Keratinocyte (primary cell): ENCODE data around the gene TTI1. TPM values are rescaled to one million over a fixed set of nuclear protein-coding genes. Genes with fewer than 3 reads are reported as not detected.

Experiments
- DNase-seq: peaks from one replicate; pipeline ENCODE4 v3.0.0-alpha.2; 2011; ENCODE audit warnings: low read depth, missing footprints, low spot score
- FAIRE-seq: peaks from 2 replicates; lab custom pipeline; 2011; peaks lifted over from hg19 to GRCh38; lab: Jason Lieb, UNC
- H2AFZ ChIP-seq: 2 replicates; pipeline ENCODE4 v1.6.0; 2012; ENCODE audit warnings: low read length, control low read depth, inconsistent platforms; ENCODE audit not compliant: control insufficient read depth
- H3K27ac ChIP-seq: 2 replicates; pipeline ENCODE4 v1.5.1; 2011; ENCODE audit warnings: low read length; ENCODE audit not compliant: control insufficient read depth, insufficient read depth
- H3K27me3 ChIP-seq: 3 replicates; pipeline ENCODE4 v1.6.0; 2011; ENCODE audit warnings: low read length; ENCODE audit not compliant: control insufficient read depth, insufficient read depth; ENCODE audit errors: extremely low read depth
- H3K36me3 ChIP-seq, 2 experiments: 2 replicates in 1 of 2; 3 replicates in 1 of 2; pipeline ENCODE4 v1.5.1; 2011; ENCODE audit warnings: low read length in 2 of 2, mild to moderate bottlenecking in 1 of 2; ENCODE audit not compliant: control insufficient read depth in 2 of 2, insufficient read depth in 2 of 2; ENCODE audit errors: extremely low read depth in 1 of 2
- H3K4me1 ChIP-seq: 3 replicates; pipeline ENCODE4 v1.5.1; 2011; ENCODE audit warnings: low read length; ENCODE audit not compliant: control insufficient read depth, insufficient read depth; ENCODE audit errors: extremely low read depth
- H3K4me2 ChIP-seq: 3 replicates; pipeline ENCODE4 v1.6.0; 2011; ENCODE audit warnings: low read depth, low read length; ENCODE audit not compliant: control insufficient read depth, insufficient read depth; ENCODE audit errors: extremely low read depth
- H3K4me3 ChIP-seq, 3 experiments: fragments of 200-600 bp in 1 of 3; sonication (generic) in 1 of 3; 2 replicates in 2 of 3; 3 replicates in 1 of 3; pipeline ENCODE4 v1.5.1; 2011 to 2016; ENCODE audit warnings: low read length in 3 of 3, mild to moderate bottlenecking in 3 of 3, control low read depth in 2 of 3, inconsistent platforms in 1 of 3, low read depth in 1 of 3, mixed read lengths in 1 of 3, mixed run types in 1 of 3, moderate library complexity in 1 of 3; ENCODE audit not compliant: control insufficient read depth in 2 of 3, insufficient read depth in 2 of 3; ENCODE audit errors: extremely low read depth in 1 of 3
- H3K79me2 ChIP-seq: 2 replicates; pipeline ENCODE4 v1.6.0; 2012; ENCODE audit warnings: low read length; ENCODE audit not compliant: control insufficient read depth, insufficient read depth
- H3K9ac ChIP-seq: 3 replicates; pipeline ENCODE4 v1.6.0; 2011; ENCODE audit warnings: low read length; ENCODE audit not compliant: control insufficient read depth, insufficient read depth; ENCODE audit errors: extremely low read depth
- H3K9me1 ChIP-seq: 3 replicates; pipeline ENCODE4 v1.6.0; 2011; ENCODE audit warnings: low read length; ENCODE audit not compliant: control insufficient read depth, insufficient read depth; ENCODE audit errors: extremely low read depth
- H3K9me3 ChIP-seq: 2 replicates; pipeline ENCODE4 v1.5.1; 2012; ENCODE audit warnings: low read depth, low read length; ENCODE audit not compliant: control insufficient read depth
- H4K20me1 ChIP-seq: 3 replicates; pipeline ENCODE4 v1.6.0; 2011; ENCODE audit warnings: low read length; ENCODE audit not compliant: control insufficient read depth, insufficient read depth; ENCODE audit errors: extremely low read depth
- CTCF ChIP-seq, 3 experiments: IDR thresholded peaks in 1 of 3; conservative IDR thresholded peaks in 1 of 3; optimal IDR thresholded peaks in 1 of 3; 2 replicates in 2 of 3; 3 replicates in 1 of 3; pipeline versions ENCODE3 to v1.5.1; 2011; ENCODE audit warnings: low read length in 3 of 3, mild to moderate bottlenecking in 3 of 3, moderate library complexity in 2 of 3, control low read depth in 1 of 3, inconsistent platforms in 1 of 3; ENCODE audit not compliant: insufficient read depth in 2 of 3; ENCODE audit errors: extremely low read depth in 1 of 3
- EZH2 ChIP-seq: IDR thresholded peaks from one replicate; pipeline ENCODE4 v1.6.1; 2012; ENCODE audit warnings: inconsistent platforms, mild to moderate bottlenecking, low read length, moderate library complexity
- dilution Hi-C: fragments of 300-500 bp; cut with MboI; formaldehyde crosslinking; loops from one replicate; pipeline ENCODE4 v1.7.0; 2020; ENCODE audit warnings: low sequenced_read_pairs; ENCODE audit not compliant: extremely low pct_ligation_motif_present
- polyA plus RNA-seq, 5 experiments: library from polyadenylated mRNA; depleted of rRNA in 3 of 5; stranded (reverse) in 3 of 5; stranded (forward) in 1 of 5; unstranded in 1 of 5; fragments of >200 nt; gene quantifications; 1 replicate in 1 of 5; 2 replicates in 3 of 5; 3 replicates in 1 of 5; pipeline versions ENCODE4 v1.2.1 to v1.2.3, GENCODE V29; 2011 to 2012; ENCODE audit warnings: missing spikeins in 2 of 5, low read depth in 1 of 5, low replicate concordance in 1 of 5

The TTI1 gene
- polyA plus RNA-seq, 1 donor (not counting 4 experiments of a cell fraction or from before 2014, with no cell fraction given), result 13.5 TPM

GRCh38 chr20:38034108-38034649, 923 bp upstream of the TTI1 start:
- FAIRE-seq (no peak), DNase-seq (no peak)
- H3K79me2 ChIP-seq, result peaks cover 89% of the 10 kb centered on the region
- H2AFZ ChIP-seq, result peak overlapping the region; percentile 91
- TF ChIP-seq EZH2 (no peak), CTCF (optimal IDR thresholded peaks at IDR 0.05 in 1 of 3, IDR thresholded peaks at IDR 0.05 in 1 of 3, conservative IDR thresholded peaks at IDR 0.05 in 1 of 3; ENCODE audit: extremely low read depth in 1 of 3, insufficient read depth in 2 of 3, low read length in 3 of 3) (no peak)
- peak overlapping the region; percentile 98 for H3K9ac ChIP-seq
- dilution Hi-C loops, result no loop called here
- peaks cover 5 to 8% of the 10 kb centered on the region in 2 experiments for H3K36me3 ChIP-seq
- peaks cover 17% of the 10 kb centered on the region for H3K4me1 ChIP-seq
- H4K20me1 ChIP-seq, result no peaks in the 10 kb centered on the region
- peak overlapping the region; percentile 93 to 97 (median 95) for H3K4me3 ChIP-seq
- H3K27me3 ChIP-seq, result no peaks in the 10 kb centered on the region
- H3K9me1 ChIP-seq, result no peaks in the 10 kb centered on the region
- peak overlapping the region; percentile 91 for H3K4me2 ChIP-seq
- peak overlapping the region; percentile 93 for H3K27ac ChIP-seq
- H3K9me3 ChIP-seq, result no peaks in the 10 kb centered on the region

GRCh38 chr20:38032585-38033329, 499 bp downstream of the TTI1 start:
- DNase-seq (no peak), FAIRE-seq (no peak)
- no peak for TF ChIP-seq EZH2
- TF ChIP-seq CTCF (optimal IDR thresholded peaks at IDR 0.05 in 1 of 3, IDR thresholded peaks at IDR 0.05 in 1 of 3, conservative IDR thresholded peaks at IDR 0.05 in 1 of 3; ENCODE audit: extremely low read depth in 1 of 3, insufficient read depth in 2 of 3, low read length in 3 of 3), result no peak
- Histone ChIP-seq H2AFZ (peak overlapping the region; percentile 91), H3K27me3 (no peaks in the 10 kb centered on the region), H3K79me2 (peaks cover 91% of the 10 kb centered on the region), H3K9me1 (no peaks in the 10 kb centered on the region), H4K20me1 (no peaks in the 10 kb centered on the region), H3K27ac (peak overlapping the region; percentile 93), H3K4me3 (peak overlapping the region; percentile 93 to 97 (median 95)), H3K9me3 (no peaks in the 10 kb centered on the region), H3K4me2 (peak overlapping the region; percentile 99), H3K4me1 (peaks cover 17% of the 10 kb centered on the region), H3K9ac (peak overlapping the region; percentile 98), H3K36me3 (peaks cover 5 to 8% of the 10 kb centered on the region in 2 experiments)
- dilution Hi-C loops, result no loop called here
